Effector memory CD8-positive, alpha-beta T cell (primary cell): ENCODE measurements around the gene TULP3.

Experiments
- ATAC-seq: fragments of 150-1000 bp; cut with Tn5 transposase; replicated peaks from 2 replicates; pipeline ENCODE4 v1.10.0; 2021; ENCODE audit warnings: mild to moderate bottlenecking, moderate library complexity
- DNase-seq, 3 experiments: peaks; one replicate each; pipeline ENCODE4 v3.0.0; 2021
- H3K27ac Mint-ChIP-seq, 2 donors: one replicate each; pipeline ENCODE4 v1.8.0; 2022; ENCODE audit warnings: mild to moderate bottlenecking in 2 of 2, mixed read lengths in 2 of 2, moderate library complexity in 2 of 2
- H3K27me3 Mint-ChIP-seq, 2 donors: one replicate each; pipeline ENCODE4 v1.8.0; 2022; ENCODE audit warnings: mixed read lengths in 2 of 2
- H3K36me3 Mint-ChIP-seq: one replicate; pipeline ENCODE4 v1.8.0; 2022; ENCODE audit warnings: mild to moderate bottlenecking, moderate library complexity, mixed read lengths; ENCODE audit not compliant: insufficient read depth
- H3K4me1 Mint-ChIP-seq, 2 donors: one replicate each; pipeline ENCODE4 v1.8.0; 2022; ENCODE audit warnings: low read depth in 2 of 2, mixed read lengths in 2 of 2
- H3K4me3 Mint-ChIP-seq, 2 donors: one replicate each; pipeline ENCODE4 v1.8.0; 2022; ENCODE audit warnings: mild to moderate bottlenecking in 2 of 2, mixed read lengths in 2 of 2, moderate library complexity in 2 of 2
- H3K9me3 Mint-ChIP-seq, 2 donors: one replicate each; pipeline ENCODE4 v1.8.0; 2022; ENCODE audit warnings: mixed read lengths in 2 of 2

TULP3 gene

GRCh38 chr12:2886768-2887450, 3.8 kb upstream of the TULP3 start:
- no peaks in the 10 kb centered on the region for H3K27me3 Mint-ChIP-seq
- peaks cover 24% of the 10 kb centered on the region for H3K36me3 Mint-ChIP-seq
- no peaks in the 10 kb centered on the region for H3K9me3 Mint-ChIP-seq
- ATAC-seq (no peak), DNase-seq (no peak)
- no peak overlapping the region for H3K4me3 Mint-ChIP-seq
- H3K4me1 Mint-ChIP-seq, result peaks cover 11 to 16% of the 10 kb centered on the region in 2 donors
- no peak overlapping the region for H3K27ac Mint-ChIP-seq

- no peaks in the 10 kb centered on the region for H3K9me3 Mint-ChIP-seq
- H3K27ac Mint-ChIP-seq, result peak overlapping the region; percentile 89 to 94
- no peaks in the 10 kb centered on the region for H3K27me3 Mint-ChIP-seq
- H3K4me1 Mint-ChIP-seq, result peaks cover 10 to 18% of the 10 kb centered on the region in 2 donors
- DNase-seq, result no peak
- no peak for ATAC-seq
- peak overlapping the region; percentile 81 to 88 for H3K4me3 Mint-ChIP-seq
- H3K36me3 Mint-ChIP-seq, result peaks cover 30% of the 10 kb centered on the region
Observed at GRCh38 chr12:2890001-2890387, 697 bp upstream of the TULP3 start.

- H3K4me3 Mint-ChIP-seq, result peak overlapping the region; percentile 81 to 88
- H3K27ac Mint-ChIP-seq, result peak overlapping the region; percentile 89 to 94
- peaks cover 10 to 20% of the 10 kb centered on the region in 2 donors for H3K4me1 Mint-ChIP-seq
- no peaks in the 10 kb centered on the region for H3K9me3 Mint-ChIP-seq
- DNase-seq (peak in 1 of 3 experiments; percentile 16), ATAC-seq (peak; percentile 12)
- H3K36me3 Mint-ChIP-seq, result peaks cover 21% of the 10 kb centered on the region
- H3K27me3 Mint-ChIP-seq, result no peaks in the 10 kb centered on the region
Observed at GRCh38 chr12:2891240-2892053, 756 bp downstream of the TULP3 start.

GRCh38 chr12:2892246-2892645, 1.6 kb downstream of the TULP3 start:
- Mint-ChIP-seq H3K27ac (no peak overlapping the region), H3K4me1 (peaks cover 10 to 20% of the 10 kb centered on the region in 2 donors), H3K4me3 (peak overlapping the region; percentile 56 to 88), H3K27me3 (no peaks in the 10 kb centered on the region), H3K36me3 (peaks cover 18% of the 10 kb centered on the region), H3K9me3 (no peaks in the 10 kb centered on the region)
- ATAC-seq, result no peak
- DNase-seq, result no peak

- peaks cover 18% of the 10 kb centered on the region for H3K36me3 Mint-ChIP-seq
- no peaks in the 10 kb centered on the region for H3K27me3 Mint-ChIP-seq
- H3K4me3 Mint-ChIP-seq, result peak overlapping the region; percentile 56 to 88
- no peak for DNase-seq
- no peak for ATAC-seq
- H3K4me1 Mint-ChIP-seq, result peaks cover 10 to 20% of the 10 kb centered on the region in 2 donors
- no peaks in the 10 kb centered on the region for H3K9me3 Mint-ChIP-seq
- H3K27ac Mint-ChIP-seq, result no peak overlapping the region
Observed at GRCh38 chr12:2893007-2893406, 2.3 kb downstream of the TULP3 start.

GRCh38 chr12:2895051-2895451, 4.4 kb downstream of the TULP3 start:
- DNase-seq (no peak), ATAC-seq (no peak)
- Mint-ChIP-seq H3K9me3 (no peaks in the 10 kb centered on the region), H3K36me3 (peaks cover 16% of the 10 kb centered on the region), H3K27ac (no peak overlapping the region), H3K4me3 (no peak overlapping the region), H3K4me1 (peaks cover 6 to 8% of the 10 kb centered on the region in 2 donors), H3K27me3 (no peaks in the 10 kb centered on the region)

GRCh38 chr12:2895511-2895910, 4.8 kb downstream of the TULP3 start:
- Mint-ChIP-seq H3K4me3 (no peak overlapping the region), H3K27ac (no peak overlapping the region), H3K9me3 (no peaks in the 10 kb centered on the region), H3K36me3 (peaks cover 13% of the 10 kb centered on the region), H3K4me1 (peaks cover 3 to 8% of the 10 kb centered on the region in 2 donors), H3K27me3 (no peaks in the 10 kb centered on the region)
- DNase-seq, result no peak
- ATAC-seq, result no peak

- Mint-ChIP-seq H3K9me3 (no peaks in the 10 kb centered on the region), H3K27ac (no peak overlapping the region), H3K27me3 (no peaks in the 10 kb centered on the region), H3K4me1 (peaks cover 0 to 3% of the 10 kb centered on the region in 2 donors), H3K36me3 (peaks cover 10% of the 10 kb centered on the region), H3K4me3 (no peak overlapping the region)
- no peak for DNase-seq
- no peak for ATAC-seq
Observed at GRCh38 chr12:2897418-2897817, 6.7 kb downstream of the TULP3 start.

- no peaks in the 10 kb centered on the region for H3K4me1 Mint-ChIP-seq
- DNase-seq (no peak), ATAC-seq (no peak)
- no peak overlapping the region for H3K27ac Mint-ChIP-seq
- no peaks in the 10 kb centered on the region for H3K9me3 Mint-ChIP-seq
- no peaks in the 10 kb centered on the region for H3K27me3 Mint-ChIP-seq
- H3K36me3 Mint-ChIP-seq, result peaks cover 4% of the 10 kb centered on the region
- no peak overlapping the region for H3K4me3 Mint-ChIP-seq
Observed at GRCh38 chr12:2900642-2901041, 10.0 kb downstream of the TULP3 start.

- H3K27ac Mint-ChIP-seq, result no peak overlapping the region
Observed at GRCh38 chr12:2902272-2902880, 11.7 kb downstream of the TULP3 start.

GRCh38 chr12:2904260-2904659, 13.6 kb downstream of the TULP3 start:
- Mint-ChIP-seq H3K4me1 (no peaks in the 10 kb centered on the region), H3K27me3 (no peaks in the 10 kb centered on the region), H3K36me3 (peaks cover 4% of the 10 kb centered on the region), H3K4me3 (no peak overlapping the region), H3K27ac (no peak overlapping the region), H3K9me3 (no peaks in the 10 kb centered on the region)
- DNase-seq (no peak), ATAC-seq (no peak)

More at GRCh38 chr12:2902272-2902880, 11.7 kb downstream of the TULP3 start:
- Mint-ChIP-seq H3K9me3 (no peaks in the 10 kb centered on the region), H3K4me1 (no peaks in the 10 kb centered on the region), H3K4me3 (no peak overlapping the region), H3K36me3 (peaks cover 4% of the 10 kb centered on the region), H3K27me3 (no peaks in the 10 kb centered on the region)
- DNase-seq (no peak), ATAC-seq (no peak)

- Mint-ChIP-seq H3K4me1 (no peaks in the 10 kb centered on the region), H3K27me3 (no peaks in the 10 kb centered on the region), H3K36me3 (peaks cover 9% of the 10 kb centered on the region), H3K27ac (no peak overlapping the region), H3K9me3 (no peaks in the 10 kb centered on the region), H3K4me3 (no peak overlapping the region)
- ATAC-seq (no peak), DNase-seq (no peak)
Observed at GRCh38 chr12:2912216-2912575, 21.5 kb downstream of the TULP3 start.

GRCh38 chr12:2919249-2919648, 28.6 kb downstream of the TULP3 start:
- Mint-ChIP-seq H3K27ac (no peak overlapping the region), H3K36me3 (peaks cover 28% of the 10 kb centered on the region), H3K4me3 (no peak overlapping the region), H3K9me3 (no peaks in the 10 kb centered on the region), H3K27me3 (no peaks in the 10 kb centered on the region), H3K4me1 (peaks cover 2 to 3% of the 10 kb centered on the region in 2 donors)
- no peak for ATAC-seq
- no peak for DNase-seq

GRCh38 chr12:2922329-2922728, 31.6 kb downstream of the TULP3 start:
- Mint-ChIP-seq H3K4me3 (no peak overlapping the region), H3K27ac (no peak overlapping the region), H3K4me1 (peaks cover 2 to 3% of the 10 kb centered on the region in 2 donors), H3K9me3 (no peaks in the 10 kb centered on the region), H3K27me3 (no peaks in the 10 kb centered on the region), H3K36me3 (peaks cover 26% of the 10 kb centered on the region)
- no peak for DNase-seq
- ATAC-seq, result no peak
